ENCODE data around the gene RPL29.

DNA sequence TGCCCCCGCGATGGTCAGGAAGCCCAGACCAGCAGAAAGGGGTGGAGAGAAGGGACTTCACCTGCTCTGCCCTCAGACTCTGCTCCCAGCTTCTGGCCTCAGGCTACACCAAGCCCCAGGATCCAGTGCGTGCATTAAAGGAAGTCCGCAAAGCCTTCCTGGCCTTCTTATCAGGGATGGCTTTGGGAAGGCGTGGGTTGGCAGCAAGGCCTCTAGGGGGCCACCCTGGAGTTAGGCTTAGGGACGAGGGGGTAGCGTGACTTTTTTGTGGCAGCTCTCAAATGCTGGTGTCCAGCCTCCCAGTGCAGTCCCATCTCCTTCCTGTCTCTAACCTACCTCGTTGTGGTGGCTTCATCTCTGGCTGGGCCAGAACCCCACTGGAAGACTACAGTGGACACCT is 18.9 kb upstream of the RPL29 start:
- no peak for TF ChIP-seq POLR2AphosphoS5 (IDR thresholded peaks at IDR 0.05; ENCODE audit: low read depth, low read length)
- TF ChIP-seq JUND (IDR thresholded peaks at IDR 0.05; ENCODE audit: low read length) = no peak
- TF ChIP-seq RAD21 (IDR thresholded peaks at IDR 0.05 in 1 of 2, conservative IDR thresholded peaks at IDR 0.05 in 1 of 2; ENCODE audit: low read depth in 2 of 2, low read length in 2 of 2) = peak; percentile 41 to 55
- TF ChIP-seq, protein P1, sequence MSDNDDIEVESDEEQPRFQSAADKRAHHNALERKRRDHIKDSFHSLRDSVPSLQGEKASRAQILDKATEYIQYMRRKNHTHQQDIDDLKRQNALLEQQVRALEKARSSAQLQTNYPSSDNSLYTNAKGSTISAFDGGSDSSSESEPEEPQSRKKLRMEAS (IDR thresholded peaks at IDR 0.05) = no peak
- no peak for TF ChIP-seq SRF (IDR thresholded peaks at IDR 0.05; ENCODE audit: low read depth, low read length)
- TF ChIP-seq CHD2 (IDR thresholded peaks at IDR 0.05; ENCODE audit: low read length) = no peak
